GM19372 (cell line): ENCODE results near the gene IGF2R.
"Not testable (repeated sequence)": the region's sequence is repeated elsewhere in the genome, so short reads cannot be mapped to it uniquely, and the experiment has no call there.

Source experiments
- ATAC-seq: cut with Tn5 transposase; IDR thresholded peaks from one replicate; pipeline ENCODE4 v1.9.1; 2021; ENCODE audit warnings: mild to moderate bottlenecking, low read depth, moderate library complexity; ENCODE audit not compliant: unreplicated experiment

IGF2R gene

DNA sequence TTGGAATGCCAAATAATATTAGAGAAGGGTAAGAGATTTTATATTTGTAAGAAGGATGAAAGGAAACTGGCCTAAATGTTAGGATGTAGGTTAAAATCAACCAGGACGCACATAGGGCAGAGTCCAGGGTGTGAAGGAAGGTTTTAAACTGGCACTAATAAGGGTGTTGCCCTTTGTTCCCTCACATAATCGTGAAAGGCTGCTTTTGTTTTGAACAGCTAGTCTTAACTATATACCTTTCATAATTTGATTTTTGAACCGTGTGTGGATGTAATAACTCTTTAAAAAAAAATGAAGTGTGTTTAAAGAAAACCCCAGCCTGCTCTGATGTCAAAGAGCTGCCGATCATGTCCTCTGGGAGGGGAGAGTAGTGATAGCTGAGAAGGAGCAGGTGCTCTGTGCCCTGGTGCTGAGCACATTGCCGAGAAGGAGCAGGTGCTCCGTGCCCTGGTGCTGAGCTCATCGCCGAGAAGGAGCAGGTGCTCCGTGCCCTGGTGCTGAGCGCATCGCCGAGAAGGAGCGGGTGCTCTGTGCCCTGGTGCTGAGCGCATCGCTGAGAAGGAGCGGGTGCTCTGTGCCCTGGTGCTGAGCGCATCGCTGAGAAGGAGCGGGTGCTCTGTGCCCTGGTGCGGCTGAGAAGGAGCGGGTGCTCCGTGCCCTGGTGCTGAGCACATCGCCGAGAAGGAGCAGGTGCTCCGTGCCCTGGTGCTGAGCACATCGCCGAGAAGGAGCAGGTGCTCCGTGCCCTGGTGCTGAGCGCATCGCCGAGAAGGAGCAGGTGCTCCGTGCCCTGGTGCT is 121.8 kb downstream of the IGF2R start:
- ATAC-seq = not testable (repeated sequence)

DNA sequence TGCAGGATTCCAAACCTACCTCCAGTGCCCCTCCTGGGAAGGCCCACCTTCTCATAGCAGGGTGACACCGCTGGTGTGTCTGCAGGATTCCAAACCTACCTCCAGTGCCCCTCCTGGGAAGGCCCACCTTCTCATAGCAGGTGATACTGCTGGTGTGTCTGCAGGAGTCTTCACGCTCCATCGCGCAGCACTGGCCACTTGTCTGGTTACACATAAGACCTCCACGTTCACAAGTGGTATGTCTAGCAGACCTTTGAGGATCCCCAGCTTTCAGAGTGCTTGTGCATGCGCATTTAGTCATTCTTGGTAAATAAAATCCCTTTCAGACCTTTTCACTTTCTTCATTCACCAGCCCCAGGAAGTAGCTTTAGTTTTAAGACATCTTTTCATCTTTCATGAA is 123.3 kb downstream of the IGF2R start:
- not testable (repeated sequence) for ATAC-seq

- ATAC-seq = no peak
Measured at GRCh38 chr6:160092602-160093001, 123.7 kb downstream of the IGF2R start.

DNA sequence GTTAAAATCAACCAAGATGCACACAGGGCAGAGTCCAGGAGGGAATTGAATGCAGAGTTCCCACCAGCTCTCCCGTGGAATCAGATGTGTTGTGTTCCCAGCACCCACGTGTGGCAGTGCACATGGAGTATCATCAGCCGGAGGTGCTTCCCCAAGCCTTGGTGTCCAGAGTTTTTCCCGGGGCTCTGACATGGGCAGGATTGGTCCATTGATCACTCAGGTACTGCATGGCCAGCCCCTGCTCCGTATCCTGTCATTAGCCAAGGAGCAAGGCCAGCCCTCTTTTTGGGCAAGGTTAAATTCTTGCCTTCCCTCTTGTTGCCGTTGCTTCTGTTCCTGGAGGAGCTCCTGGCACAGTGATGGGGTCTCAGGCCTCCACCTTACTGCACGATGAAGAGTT is 124.2 kb downstream of the IGF2R start:
- ATAC-seq = no peak

- ATAC-seq = no peak
Measured at GRCh38 chr6:160093946-160094345, 125.1 kb downstream of the IGF2R start.

DNA sequence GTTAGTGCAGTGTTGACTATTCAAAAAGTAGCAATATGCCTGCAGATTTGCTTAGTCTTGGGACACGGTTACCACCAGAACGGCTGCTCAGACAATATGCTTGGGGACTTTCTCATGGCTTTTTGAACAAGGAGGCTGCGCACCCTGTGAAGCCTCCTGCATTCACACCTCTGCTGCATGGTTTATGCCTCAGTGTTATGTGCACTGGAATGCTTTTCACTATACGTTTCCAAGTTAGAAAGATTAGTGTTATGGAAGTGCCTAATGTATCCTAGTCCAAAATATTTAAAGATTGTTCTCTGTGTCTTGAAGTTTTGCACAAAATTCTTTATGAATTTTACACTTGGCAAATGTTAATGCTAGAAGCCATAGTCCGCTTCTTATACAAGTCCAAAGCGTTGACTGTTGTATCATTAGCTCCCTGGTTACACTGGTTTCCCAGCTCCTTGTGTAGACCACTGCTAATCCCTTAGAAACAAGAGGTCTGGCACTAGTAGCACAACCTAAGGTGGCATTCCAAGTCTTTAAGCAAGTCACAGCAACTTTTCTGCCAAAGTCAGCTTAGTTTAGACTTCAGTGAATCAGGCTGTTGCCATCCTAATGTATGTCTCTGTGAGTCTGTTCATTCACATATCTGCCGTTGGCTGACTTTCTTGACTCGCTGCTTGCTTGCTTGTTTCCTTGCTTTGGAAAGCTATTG is 126.4 kb downstream of the IGF2R start:
- no peak for ATAC-seq

GRCh38 chr6:160101277-160102205 is 132.7 kb downstream of the IGF2R start:
- ATAC-seq = no peak

- ATAC-seq = no peak
Measured at GRCh38 chr6:160102399-160102798, 133.5 kb downstream of the IGF2R start.

- ATAC-seq = no peak
Measured at GRCh38 chr6:160102956-160103824, 134.3 kb downstream of the IGF2R start.

GRCh38 chr6:160103825-160104100 is 134.9 kb downstream of the IGF2R start:
- ATAC-seq = no peak

GRCh38 chr6:160104821-160105517 is 136.1 kb downstream of the IGF2R start:
- ATAC-seq = no peak

GRCh38 chr6:160106010-160106409 is 137.1 kb downstream of the IGF2R start:
- no peak for ATAC-seq

- ATAC-seq = no peak
Measured at GRCh38 chr6:160106701-160107100, 137.8 kb downstream of the IGF2R start.

- ATAC-seq = no peak
Measured at GRCh38 chr6:160108077-160108476, 139.2 kb downstream of the IGF2R start.

GRCh38 chr6:160110586-160111123 is 141.8 kb downstream of the IGF2R start:
- ATAC-seq = no peak

DNA sequence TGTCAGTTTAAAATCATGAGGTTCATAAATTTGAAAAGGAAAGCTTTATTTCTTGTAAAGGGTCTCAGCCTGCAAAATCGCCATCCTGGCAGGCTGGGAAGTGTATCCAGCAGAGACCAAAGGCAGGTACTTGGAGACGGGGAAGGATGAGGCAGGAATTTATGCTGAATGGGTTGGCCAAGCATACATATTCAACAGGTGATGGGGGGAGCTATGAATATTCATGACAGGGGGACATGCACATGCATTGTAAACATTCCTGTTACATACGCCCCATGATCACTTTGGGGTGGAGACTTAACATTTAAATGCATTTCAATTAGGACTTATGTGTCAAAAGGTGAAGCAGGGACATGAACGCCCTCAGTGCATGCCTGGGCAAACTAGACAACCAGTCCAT is 142.9 kb downstream of the IGF2R start:
- no peak for ATAC-seq

GRCh38 chr6:160112628-160113299 is 143.9 kb downstream of the IGF2R start:
- no peak for ATAC-seq

DNA sequence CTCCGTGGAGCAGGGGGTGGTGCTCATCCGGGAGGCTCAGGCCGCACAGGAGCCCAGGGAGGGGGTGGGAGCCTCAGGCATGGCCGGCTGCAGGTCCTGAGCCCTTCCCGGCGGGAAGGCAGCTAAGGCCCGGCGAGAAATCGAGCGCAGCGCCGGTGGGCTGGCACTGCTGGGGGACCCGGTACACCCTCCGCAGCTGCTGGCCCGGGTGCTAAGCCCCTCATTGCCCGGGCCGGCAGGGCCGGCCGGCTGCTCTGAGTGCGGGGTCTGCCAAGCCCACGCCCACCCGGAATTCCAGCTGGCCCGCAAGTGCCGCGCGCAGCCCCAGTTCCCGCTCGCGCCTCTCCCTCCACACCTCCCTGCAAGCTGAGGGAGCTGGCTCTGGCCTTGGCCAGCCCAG is 145.7 kb downstream of the IGF2R start:
- ATAC-seq = not testable (repeated sequence)

GRCh38 chr6:160115421-160115820 is 146.5 kb downstream of the IGF2R start:
- ATAC-seq = no peak
